HepG2 (cell line): ENCODE results near the gene DNAJC5. TPM values are rescaled to one million over a fixed set of nuclear protein-coding genes. Genes with fewer than 3 reads are reported as not detected.

ENCODE experiments used
- BHLHE40 ChIP-seq: IDR thresholded peaks from 2 replicates; pipeline ENCODE4 v1.6.1; 2011; ENCODE audit warnings: low read length, improper control_type of control experiment
- BRD4 ChIP-seq: sonication (generic); formaldehyde crosslinking; IDR thresholded peaks from 2 replicates; pipeline ENCODE4 v1.4.0; 2020; ENCODE audit warnings: missing genetic modification reagents
- CHD4 ChIP-seq: fragments of 200-600 bp; sonication (generic); IDR thresholded peaks from 2 replicates; pipeline ENCODE4 v1.7.0; 2017; ENCODE audit warnings: mild to moderate bottlenecking, low read length, borderline replicate concordance
- CREBL2 ChIP-seq: sonication (generic); formaldehyde crosslinking; IDR thresholded peaks from 2 replicates; pipeline ENCODE4 v1.8.1; 2023; ENCODE audit warnings: missing genetic modification reagents, mild to moderate bottlenecking, borderline replicate concordance
- EEA1 ChIP-seq: sonication (generic); formaldehyde crosslinking; IDR thresholded peaks from 2 replicates; pipeline ENCODE4 v1.5.1; 2020; ENCODE audit warnings: mild to moderate bottlenecking, missing genetic modification reagents, borderline replicate concordance
- ETV6 ChIP-seq: sonication (generic); formaldehyde crosslinking; conservative IDR thresholded peaks from 2 replicates; pipeline ENCODE4 v1.4.0; 2020; ENCODE audit warnings: missing genetic modification reagents
- FUBP1 ChIP-seq: sonication (generic); formaldehyde crosslinking; IDR thresholded peaks from 2 replicates; pipeline ENCODE4 v1.5.1; 2020; ENCODE audit warnings: missing genetic modification reagents, mild to moderate bottlenecking, borderline replicate concordance
- GLI4 ChIP-seq: sonication (generic); formaldehyde crosslinking; IDR thresholded peaks from 2 replicates; pipeline ENCODE4 v1.5.1; 2020; ENCODE audit warnings: missing genetic modification reagents, mild to moderate bottlenecking, moderate library complexity, borderline replicate concordance
- KLF16 ChIP-seq, 2 experiments: sonication (generic) in 1 of 2; formaldehyde crosslinking in 1 of 2; IDR thresholded peaks; 2 replicates each; pipeline versions ENCODE4 v1.6.1 to v1.8.0; 2016 to 2023; ENCODE audit warnings: missing genetic modification reagents in 2 of 2, missing compliant biosample characterization in 1 of 2
- MIXL1 ChIP-seq: IDR thresholded peaks from 2 replicates; pipeline ENCODE4 v1.6.1; 2016
- NR2F2 ChIP-seq: IDR thresholded peaks from 2 replicates; pipeline ENCODE4 v1.6.1; 2012; ENCODE audit warnings: low read depth, inconsistent platforms, borderline replicate concordance
- PITX1 ChIP-seq: sonication (generic); formaldehyde crosslinking; IDR thresholded peaks from 2 replicates; pipeline ENCODE4 v1.5.1; 2020; ENCODE audit warnings: mild to moderate bottlenecking, missing genetic modification reagents
- PPARG ChIP-seq: conservative IDR thresholded peaks from 2 replicates; pipeline ENCODE4 v1.6.1; 2016; ENCODE audit warnings: missing biosample characterization, missing genetic modification reagents
- SETDB1 ChIP-seq: sonication (generic); formaldehyde crosslinking; IDR thresholded peaks from 2 replicates; pipeline ENCODE4 v1.5.1; 2020; ENCODE audit warnings: missing genetic modification reagents, mild to moderate bottlenecking, borderline replicate concordance
- SMAD9 ChIP-seq: sonication (generic); formaldehyde crosslinking; IDR thresholded peaks from 2 replicates; pipeline ENCODE4 v1.5.1; 2020; ENCODE audit warnings: mild to moderate bottlenecking, missing genetic modification reagents
- TBL1XR1 ChIP-seq: fragments of 150-350 bp; IDR thresholded peaks from 2 replicates; pipeline ENCODE4 v1.6.1; 2014; ENCODE audit warnings: borderline replicate concordance, low read length; ENCODE audit not compliant: partially characterized antibody
- ZBTB7B ChIP-seq: sonication (generic); formaldehyde crosslinking; IDR thresholded peaks from 2 replicates; pipeline ENCODE4 v1.4.0; 2020; ENCODE audit warnings: missing genetic modification reagents
- ZHX1 ChIP-seq: sonication (generic); formaldehyde crosslinking; IDR thresholded peaks from 2 replicates; pipeline ENCODE4 v1.8.1; 2022; ENCODE audit warnings: low read depth, mild to moderate bottlenecking, missing genetic modification reagents
- ZNF230 ChIP-seq: sonication (generic); formaldehyde crosslinking; IDR thresholded peaks from 2 replicates; pipeline ENCODE4 v1.4.0; 2020; ENCODE audit warnings: mild to moderate bottlenecking, missing genetic modification reagents
- ZNF44 ChIP-seq: sonication (generic); formaldehyde crosslinking; IDR thresholded peaks from 2 replicates; pipeline ENCODE4 v1.5.1; 2020; ENCODE audit warnings: mild to moderate bottlenecking, missing genetic modification reagents
- ZNF563 ChIP-seq: sonication (generic); formaldehyde crosslinking; IDR thresholded peaks from 2 replicates; pipeline ENCODE4 v1.8.0; 2022; ENCODE audit warnings: mild to moderate bottlenecking, moderate library complexity, missing genetic modification reagents
- polyA plus RNA-seq, 8 experiments: library from polyadenylated mRNA; depleted of rRNA in 3 of 8; stranded (reverse) in 7 of 8; unstranded in 1 of 8; fragments of >200 nt; fragmentation: Illumina TruSeq in 4 of 8; extraction: Trizol in 4 of 8; gene quantifications; 2 replicates each; pipeline versions ENCODE4 v1.2.1 to v1.2.3, GENCODE V29; 2011 to 2016; ENCODE audit warnings: low read depth in 4 of 8, missing spikeins in 1 of 8, mixed read lengths in 1 of 8; ENCODE audit not compliant: insufficient read depth in 1 of 8
- total RNA-seq, 5 experiments: library from RNA; depleted of rRNA; stranded (reverse); fragments of >200 nt; fragmentation: Illumina TruSeq; extraction: Trizol; gene quantifications; 2 replicates each; pipeline ENCODE4 v1.2.3, GENCODE V29; 2016; ENCODE audit warnings: low read depth in 1 of 5
- TF ChIP-seq, protein P1 (sequence below): sonication (generic); formaldehyde crosslinking; IDR thresholded peaks from 2 replicates; pipeline ENCODE4 v1.8.1; 2023; ENCODE audit warnings: mild to moderate bottlenecking, moderate library complexity, missing genetic modification reagents
- TF ChIP-seq, protein P2 (sequence below): sonication (generic); formaldehyde crosslinking; IDR thresholded peaks from 2 replicates; pipeline ENCODE4 v1.4.0; 2020; ENCODE audit warnings: missing genetic modification reagents

The DNAJC5 gene
- total and polyA plus RNA-seq, 2 of the 13 experiments (the other 11 are each of a cell fraction or from before 2014, with no cell fraction given): 42.8 to 64.5 TPM

DNA sequence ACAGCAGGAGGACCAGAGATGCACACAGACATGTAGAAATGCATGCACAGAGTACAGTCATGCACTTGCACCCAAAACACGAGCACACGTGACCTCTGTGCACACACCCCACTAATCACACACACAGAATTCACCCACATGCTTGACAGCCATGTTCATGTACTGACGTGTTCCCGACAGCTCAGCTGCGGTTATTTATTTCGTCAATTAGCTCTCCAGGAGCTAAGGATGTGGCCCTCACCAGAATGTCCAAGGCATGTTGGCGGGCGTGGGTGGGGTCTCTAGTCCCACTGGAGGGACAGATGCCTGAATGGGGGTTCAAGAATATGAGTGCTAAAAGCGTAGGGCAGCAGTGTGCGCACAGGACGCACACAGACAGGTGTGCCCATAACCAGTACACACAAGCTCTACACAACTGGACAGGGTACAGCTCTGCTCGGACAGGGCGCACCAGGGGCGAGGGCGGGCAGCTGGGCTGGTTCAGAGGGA, 85.4 kb downstream of the DNAJC5 start (continued):
- TF ChIP-seq, protein P1, sequence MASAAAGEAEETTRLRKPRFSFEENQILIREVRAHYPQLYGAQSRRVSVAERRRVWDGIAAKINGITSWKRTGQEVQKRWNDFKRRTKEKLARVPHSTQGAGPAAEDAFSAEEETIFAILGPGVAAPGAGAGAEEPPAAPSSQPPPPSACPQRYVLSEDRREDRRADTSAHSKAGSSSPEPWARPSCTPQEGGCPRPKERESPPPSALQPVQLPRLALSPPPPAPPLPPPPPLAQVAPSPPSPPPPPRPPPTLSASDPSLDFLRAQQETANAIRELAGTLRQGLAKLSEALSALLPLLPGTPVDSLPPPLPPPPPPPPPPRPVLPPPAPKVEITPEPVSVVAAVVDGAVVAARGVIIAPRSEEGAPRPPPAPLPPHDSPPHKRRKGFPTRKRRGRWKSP: no peak
- TF ChIP-seq PITX1 (CRISPR knock-in tag) (no peak), ETV6 (CRISPR knock-in tag) (no peak), PPARG (CRISPR knock-in tag) (no peak), MIXL1 (CRISPR knock-in tag) (no peak), ZNF563 (no peak), BHLHE40 (peak; percentile 43), GLI4 (CRISPR knock-in tag) (0 out of 2 replicates have a peak, but pooled peaks have one; percentile 33), ZNF230 (CRISPR knock-in tag) (0 out of 2 replicates have a peak, but pooled peaks have one; percentile 23), ZHX1 (CRISPR knock-in tag) (0 out of 2 replicates have a peak, but pooled peaks have one; percentile 54), EEA1 (CRISPR knock-in tag) (peak; percentile 8; the same call in 1 of the 2 replicates), ZNF44 (0 out of 2 replicates have a peak, but pooled peaks have one; percentile 32), BRD4 (CRISPR knock-in tag) (0 out of 2 replicates have a peak, but pooled peaks have one; percentile 26), CHD4 (peak; percentile 58; the same call in 1 of the 2 replicates), KLF16 (CRISPR knock-in tag; IDR thresholded peaks at IDR 0.05) (peak in 1 of 2 experiments; percentile 55; a peak in 1 of 4 replicates), NR2F2 (0 out of 2 replicates have a peak, but pooled peaks have one; percentile 11), SMAD9 (no peak), ZBTB7B (no peak), SETDB1 (no peak), CREBL2 (CRISPR knock-in tag) (no peak), FUBP1 (CRISPR knock-in tag) (0 out of 2 replicates have a peak, but pooled peaks have one; percentile 34), TBL1XR1 (no peak)
- TF ChIP-seq, protein P2, sequence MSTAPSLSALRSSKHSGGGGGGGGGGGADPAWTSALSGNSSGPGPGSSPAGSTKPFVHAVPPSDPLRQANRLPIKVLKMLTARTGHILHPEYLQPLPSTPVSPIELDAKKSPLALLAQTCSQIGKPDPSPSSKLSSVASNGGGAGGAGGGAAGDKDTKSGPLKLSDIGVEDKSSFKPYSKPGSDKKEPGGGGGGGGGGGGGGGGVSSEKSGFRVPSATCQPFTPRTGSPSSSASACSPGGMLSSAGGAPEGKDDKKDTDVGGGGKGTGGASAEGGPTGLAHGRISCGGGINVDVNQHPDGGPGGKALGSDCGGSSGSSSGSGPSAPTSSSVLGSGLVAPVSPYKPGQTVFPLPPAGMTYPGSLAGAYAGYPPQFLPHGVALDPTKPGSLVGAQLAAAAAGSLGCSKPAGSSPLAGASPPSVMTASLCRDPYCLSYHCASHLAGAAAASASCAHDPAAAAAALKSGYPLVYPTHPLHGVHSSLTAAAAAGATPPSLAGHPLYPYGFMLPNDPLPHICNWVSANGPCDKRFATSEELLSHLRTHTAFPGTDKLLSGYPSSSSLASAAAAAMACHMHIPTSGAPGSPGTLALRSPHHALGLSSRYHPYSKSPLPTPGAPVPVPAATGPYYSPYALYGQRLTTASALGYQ (CRISPR knock-in tag): no peak
